Effector CD8-positive, alpha-beta T cell (primary cell): Measurements from ENCODE around the gene PLD5.
"Not testable (repeated sequence)": the region's sequence is repeated elsewhere in the genome, so short reads cannot be mapped to it uniquely, and the experiment has no call there.

Source experiments
- DNase-seq: peaks from one replicate; lab custom pipeline; 2025; lab: John Stamatoyannopoulos, UW

PLD5 gene

GRCh38 chr1:242058582-242058981, 465.9 kb downstream of the PLD5 start:
- DNase-seq: not testable (repeated sequence)

GRCh38 chr1:242058181-242058580, 466.3 kb downstream of the PLD5 start:
- not testable (repeated sequence) for DNase-seq

- DNase-seq: no peak
Observed at GRCh38 chr1:242057745-242058115, 466.8 kb downstream of the PLD5 start.

- DNase-seq: no peak
Observed at GRCh38 chr1:242056988-242057744, 467.3 kb downstream of the PLD5 start.

- DNase-seq: no peak
Observed at GRCh38 chr1:242055749-242056320, 468.7 kb downstream of the PLD5 start.

- no peak for DNase-seq
Observed at GRCh38 chr1:242043165-242043564, 481.3 kb downstream of the PLD5 start.

- DNase-seq: no peak
Observed at GRCh38 chr1:242034392-242034791, 490.1 kb downstream of the PLD5 start.

- DNase-seq: no peak
Observed at GRCh38 chr1:242033447-242033846, 491.1 kb downstream of the PLD5 start.
